Large intestine (tissue), 3 donors: Measurements from ENCODE around the gene HP1BP3. TPM values are rescaled to one million over a fixed set of nuclear protein-coding genes. Genes with fewer than 3 reads are reported as not detected.

Source experiments
- DNase-seq, 2 donors: peaks; one replicate each; pipeline versions ENCODE4 v3.0.0 to v3.0.0-alpha.2; 2013
- H3K27ac ChIP-seq: one replicate; pipeline ENCODE4 v1.5.1; 2013; ENCODE audit warnings: low read length
- H3K27me3 ChIP-seq: 2 replicates; pipeline ENCODE4 v1.6.1; 2013; ENCODE audit warnings: low read length; ENCODE audit not compliant: control insufficient read depth, insufficient read depth
- H3K36me3 ChIP-seq: 2 replicates; pipeline ENCODE4 v1.6.1; 2013; ENCODE audit warnings: low read length; ENCODE audit not compliant: control insufficient read depth, insufficient read depth
- H3K4me1 ChIP-seq: one replicate; pipeline ENCODE4 v1.6.1; 2013; ENCODE audit warnings: low read length; ENCODE audit not compliant: control insufficient read depth, insufficient read depth
- H3K4me3 ChIP-seq: one replicate; pipeline ENCODE4 v1.5.1; 2013; ENCODE audit warnings: low read length
- H3K9me3 ChIP-seq: one replicate; pipeline ENCODE4 v1.6.1; 2013; ENCODE audit warnings: mild to moderate bottlenecking, low read depth, low read length, moderate library complexity; ENCODE audit not compliant: control insufficient read depth
- WGBS: methylation state at CpG from one replicate; pipeline ENCODE4 v1.1.5; 2013; ENCODE audit warnings: low lambda C conversion rate; ENCODE audit not compliant: insufficient coverage; 5-methylcytosine and 5-hydroxymethylcytosine counted together
- polyA plus RNA-seq: library from polyadenylated mRNA; unstranded; fragments of 120-200 nt; gene quantifications from one replicate; pipeline ENCODE4 v1.2.1, GENCODE V29; 2013

HP1BP3 gene
- polyA plus RNA-seq, 1 donor: 247 TPM

DNA sequence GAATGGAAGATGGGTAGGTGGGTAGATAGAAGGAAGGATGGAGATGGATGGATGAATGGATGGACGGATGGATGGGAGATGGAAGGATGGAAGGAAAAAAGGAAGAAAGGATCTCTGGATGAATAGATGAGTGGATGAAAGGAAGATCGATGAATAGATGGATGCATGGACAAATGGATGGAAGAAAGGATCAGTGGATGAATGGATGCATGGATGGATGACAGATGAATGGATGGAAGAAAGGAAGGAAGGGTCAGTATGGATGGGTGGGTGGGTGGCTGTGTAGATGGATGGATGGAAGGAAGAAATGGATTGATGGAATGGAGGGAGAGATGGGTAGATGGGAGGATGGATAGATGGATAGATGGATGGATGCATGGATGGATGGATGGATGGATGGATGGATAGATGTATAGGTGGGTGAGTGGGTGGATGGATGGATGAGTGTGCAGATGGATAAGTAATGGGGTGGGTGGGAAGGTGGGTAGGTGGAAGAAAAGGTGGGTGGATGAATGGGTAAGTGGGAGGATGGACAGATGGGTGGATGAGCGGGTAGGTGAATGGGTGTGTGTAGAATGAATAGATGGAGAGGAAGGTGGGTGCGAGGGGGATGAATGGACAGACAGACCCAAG, 83.9 kb downstream of the HP1BP3 start:
- no peak overlapping the region for H3K4me3 ChIP-seq
- no peak for DNase-seq
- peaks cover 4% of the 10 kb centered on the region for H3K4me1 ChIP-seq
- no peaks in the 10 kb centered on the region for H3K27me3 ChIP-seq
- H3K36me3 ChIP-seq: no peaks in the 10 kb centered on the region
- 90% methylated on average over 4 of the region's 4 CpGs for WGBS
- H3K27ac ChIP-seq: no peak overlapping the region
- no peaks in the 10 kb centered on the region for H3K9me3 ChIP-seq

DNA sequence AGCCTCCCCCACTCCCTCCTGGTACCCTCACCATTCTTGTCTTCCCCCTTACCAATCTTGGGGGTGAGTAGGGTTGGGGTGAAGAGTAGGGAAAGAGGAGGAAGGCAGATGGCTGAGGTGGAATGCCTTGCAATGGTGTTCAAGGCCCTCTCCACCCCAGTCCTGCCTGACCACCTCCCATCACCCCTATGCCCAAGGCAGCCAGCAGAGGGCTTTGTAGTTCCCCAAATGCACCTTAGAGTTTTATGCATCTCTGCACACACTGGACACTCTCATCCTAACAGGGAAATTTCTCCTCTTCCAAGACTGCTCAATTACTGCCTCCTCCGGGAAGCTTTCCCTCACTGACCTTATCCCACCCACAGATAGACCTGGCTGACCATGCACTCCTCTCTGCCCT, 84.7 kb downstream of the HP1BP3 start:
- no peaks in the 10 kb centered on the region for H3K36me3 ChIP-seq
- H3K4me1 ChIP-seq: peaks cover 4% of the 10 kb centered on the region
- no peak for DNase-seq
- H3K27ac ChIP-seq: no peak overlapping the region
- no CpG with 5 or more reads among the region's 1 CpG for WGBS
- no peak overlapping the region for H3K4me3 ChIP-seq
- no peaks in the 10 kb centered on the region for H3K27me3 ChIP-seq
- H3K9me3 ChIP-seq: no peaks in the 10 kb centered on the region

DNA sequence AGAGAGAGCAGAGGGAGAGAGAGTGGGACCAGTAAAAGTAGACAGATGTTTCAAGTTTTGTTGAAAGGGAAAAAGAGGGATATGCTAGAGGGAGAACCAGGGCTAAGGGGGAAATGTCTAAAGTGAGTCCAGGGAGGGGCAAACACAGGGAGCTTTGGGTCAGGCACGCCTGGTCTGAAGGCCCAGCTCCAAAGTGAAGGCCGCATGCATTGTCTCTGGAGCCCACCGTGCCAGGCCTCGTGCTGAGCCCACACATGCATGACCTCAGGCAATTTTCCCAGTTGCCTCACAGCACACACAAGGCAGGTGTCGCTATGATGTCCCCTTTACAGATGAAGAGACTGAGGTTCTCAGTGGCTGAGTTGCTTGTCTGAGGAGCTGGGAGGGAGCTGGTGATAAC, 85.3 kb downstream of the HP1BP3 start:
- Histone ChIP-seq H3K4me3 (no peak overlapping the region), H3K36me3 (no peaks in the 10 kb centered on the region), H3K27me3 (no peaks in the 10 kb centered on the region), H3K9me3 (no peaks in the 10 kb centered on the region), H3K27ac (no peak overlapping the region), H3K4me1 (peaks cover 8% of the 10 kb centered on the region)
- no CpG with 5 or more reads among the region's 5 CpGs for WGBS
- DNase-seq: no peak

DNA sequence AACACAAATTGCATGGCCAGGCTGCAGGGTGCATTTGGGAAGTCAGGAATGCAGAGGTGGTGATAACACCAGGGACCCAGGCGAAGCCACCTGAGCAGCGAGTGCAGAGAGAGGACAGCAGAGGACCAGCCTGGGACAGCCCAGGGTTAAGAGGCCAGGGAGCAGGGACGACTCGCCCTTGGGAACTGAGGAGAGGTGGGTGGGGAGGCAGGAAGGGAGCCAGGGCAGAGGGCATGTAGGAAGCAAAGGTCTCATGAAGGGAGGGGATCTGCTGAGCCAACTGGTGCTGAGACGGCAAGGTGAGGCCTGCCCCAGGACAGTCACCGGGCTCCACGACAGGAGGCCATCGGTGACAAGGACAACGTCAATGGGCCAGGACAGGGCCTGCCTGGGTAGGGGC, 85.7 kb downstream of the HP1BP3 start:
- WGBS: no CpG with 5 or more reads among the region's 9 CpGs
- DNase-seq: peak; percentile 62 to 79
- H3K36me3 ChIP-seq: no peaks in the 10 kb centered on the region
- H3K4me1 ChIP-seq: peaks cover 8% of the 10 kb centered on the region
- no peaks in the 10 kb centered on the region for H3K27me3 ChIP-seq
- no peaks in the 10 kb centered on the region for H3K9me3 ChIP-seq
- no peak overlapping the region for H3K4me3 ChIP-seq
- no peak overlapping the region for H3K27ac ChIP-seq

DNA sequence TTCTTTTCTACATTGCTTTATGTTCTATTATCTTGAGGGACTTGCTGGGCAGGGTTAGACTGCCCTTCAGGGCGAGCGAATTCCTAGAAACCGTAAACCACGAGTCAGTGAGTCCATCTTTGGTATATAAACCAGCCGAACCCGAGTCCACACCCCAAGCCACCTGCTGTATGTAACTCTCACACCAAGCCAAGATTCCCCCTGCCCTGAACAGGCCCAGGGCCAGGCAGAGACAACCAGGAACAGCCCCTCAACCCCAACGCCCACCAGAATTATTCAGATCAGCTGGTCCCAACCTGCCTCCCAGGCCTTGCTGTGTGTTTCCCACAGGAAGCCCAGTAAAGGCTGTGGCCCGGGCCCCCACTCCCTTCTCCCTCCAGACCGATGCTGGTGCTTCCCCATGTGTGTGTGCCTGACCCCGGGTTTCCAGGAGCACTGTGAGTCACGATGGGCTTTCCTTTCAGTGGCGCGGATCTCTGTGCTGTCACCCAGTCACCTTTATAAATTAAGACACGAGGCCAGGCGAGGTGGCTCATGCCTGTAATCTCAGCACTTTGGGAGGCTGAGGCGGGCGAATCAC, 86.4 kb downstream of the HP1BP3 start:
- Histone ChIP-seq H3K27ac (no peak overlapping the region), H3K36me3 (no peaks in the 10 kb centered on the region), H3K9me3 (no peaks in the 10 kb centered on the region), H3K27me3 (no peaks in the 10 kb centered on the region), H3K4me3 (no peak overlapping the region), H3K4me1 (peaks cover 8% of the 10 kb centered on the region)
- no peak for DNase-seq
- WGBS: no CpG with 5 or more reads among the region's 17 CpGs

DNA sequence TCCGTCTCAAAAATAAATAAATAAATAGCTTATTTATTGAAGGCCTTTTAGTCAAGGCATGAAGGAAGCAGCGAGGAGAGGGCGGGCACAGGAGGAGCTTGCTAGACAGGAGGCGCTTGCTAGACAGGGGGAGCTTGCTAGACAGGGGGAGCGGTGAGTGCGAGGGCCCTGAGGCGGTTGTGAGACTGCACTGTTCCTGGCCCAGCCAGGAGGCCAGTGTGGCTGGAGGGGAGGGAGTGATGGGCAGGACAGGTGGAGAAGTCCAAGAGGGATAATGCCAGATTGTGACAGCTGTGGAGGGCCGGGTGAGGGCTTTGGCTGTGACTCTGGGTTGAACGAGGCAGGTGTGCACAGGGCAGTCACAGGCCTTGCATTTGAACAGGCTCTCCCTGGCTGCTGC, 87.5 kb downstream of the HP1BP3 start:
- Histone ChIP-seq H3K4me1 (peaks cover 8% of the 10 kb centered on the region), H3K27me3 (no peaks in the 10 kb centered on the region), H3K27ac (no peak overlapping the region), H3K4me3 (no peak overlapping the region), H3K36me3 (no peaks in the 10 kb centered on the region), H3K9me3 (no peaks in the 10 kb centered on the region)
- no peak for DNase-seq
- WGBS: no CpG with 5 or more reads among the region's 9 CpGs

DNA sequence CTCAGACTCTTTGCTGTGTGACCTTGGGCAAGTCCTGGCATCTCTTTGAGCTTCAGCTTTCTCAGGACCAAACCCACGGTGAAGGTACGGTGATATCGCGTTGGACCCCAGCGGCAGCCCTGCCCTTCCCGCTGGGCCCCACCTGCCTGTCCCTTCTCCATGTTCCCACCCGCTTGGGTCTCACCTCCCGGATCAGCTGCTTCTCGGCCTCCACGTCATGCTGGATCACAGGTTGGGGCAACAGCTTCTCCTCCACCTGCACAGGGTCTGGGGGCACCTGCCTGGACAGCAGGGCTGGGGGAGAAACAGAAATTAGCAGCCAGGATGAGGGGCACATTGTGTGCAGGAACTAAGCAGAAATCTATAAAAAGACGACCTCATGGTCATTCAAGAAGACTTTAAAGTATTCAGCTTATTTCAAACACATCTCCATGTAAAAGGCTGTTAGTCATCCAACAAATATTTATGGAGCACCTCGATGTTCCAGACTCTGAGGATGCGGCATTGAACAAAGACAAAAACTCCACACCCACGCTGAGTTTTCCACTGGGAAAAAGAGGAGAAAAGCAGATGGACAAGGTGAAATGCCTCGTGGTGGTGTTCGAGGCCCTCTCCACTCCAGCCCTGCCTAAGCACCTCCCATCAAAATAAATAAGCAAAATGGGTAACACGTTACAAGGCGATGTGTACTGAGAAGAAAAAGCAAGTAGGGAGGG, 88.8 kb downstream of the HP1BP3 start:
- 40% methylated on average over 1 of the region's 18 CpGs for WGBS

DNA sequence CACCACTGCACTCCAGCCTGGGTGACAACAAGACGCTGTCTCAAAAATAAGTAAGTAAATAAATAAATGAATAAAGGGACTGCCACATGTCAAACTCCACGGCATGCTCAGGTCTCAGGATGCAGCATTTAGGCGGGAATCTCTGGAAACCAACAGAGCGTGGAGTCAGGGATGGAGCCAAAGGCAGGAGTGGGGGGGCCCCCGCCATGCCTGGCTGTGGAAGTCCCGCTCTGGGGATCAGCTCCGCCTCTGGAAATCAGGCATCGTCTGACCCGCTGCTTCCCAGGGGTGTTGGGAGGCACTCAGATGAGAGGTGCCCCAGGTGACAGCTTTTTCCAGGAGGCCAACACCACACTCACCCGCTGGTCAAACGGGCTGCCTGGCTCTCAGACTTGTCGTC, 89.5 kb downstream of the HP1BP3 start:
- Histone ChIP-seq H3K4me1 (peaks cover 8% of the 10 kb centered on the region), H3K9me3 (no peaks in the 10 kb centered on the region), H3K36me3 (no peaks in the 10 kb centered on the region), H3K4me3 (no peak overlapping the region), H3K27ac (no peak overlapping the region), H3K27me3 (no peaks in the 10 kb centered on the region)
- DNase-seq: no peak
- whole genome bisulfite sequencing: no CpG with 5 or more reads among the region's 12 CpGs

More for the DNA sequence above, 88.8 kb downstream of the HP1BP3 start:
- H3K9me3 ChIP-seq: no peaks in the 10 kb centered on the region
- peaks cover 8% of the 10 kb centered on the region for H3K4me1 ChIP-seq
- H3K36me3 ChIP-seq: no peaks in the 10 kb centered on the region
- H3K4me3 ChIP-seq: no peak overlapping the region
- no peaks in the 10 kb centered on the region for H3K27me3 ChIP-seq
- H3K27ac ChIP-seq: no peak overlapping the region
- DNase-seq: no peak

DNA sequence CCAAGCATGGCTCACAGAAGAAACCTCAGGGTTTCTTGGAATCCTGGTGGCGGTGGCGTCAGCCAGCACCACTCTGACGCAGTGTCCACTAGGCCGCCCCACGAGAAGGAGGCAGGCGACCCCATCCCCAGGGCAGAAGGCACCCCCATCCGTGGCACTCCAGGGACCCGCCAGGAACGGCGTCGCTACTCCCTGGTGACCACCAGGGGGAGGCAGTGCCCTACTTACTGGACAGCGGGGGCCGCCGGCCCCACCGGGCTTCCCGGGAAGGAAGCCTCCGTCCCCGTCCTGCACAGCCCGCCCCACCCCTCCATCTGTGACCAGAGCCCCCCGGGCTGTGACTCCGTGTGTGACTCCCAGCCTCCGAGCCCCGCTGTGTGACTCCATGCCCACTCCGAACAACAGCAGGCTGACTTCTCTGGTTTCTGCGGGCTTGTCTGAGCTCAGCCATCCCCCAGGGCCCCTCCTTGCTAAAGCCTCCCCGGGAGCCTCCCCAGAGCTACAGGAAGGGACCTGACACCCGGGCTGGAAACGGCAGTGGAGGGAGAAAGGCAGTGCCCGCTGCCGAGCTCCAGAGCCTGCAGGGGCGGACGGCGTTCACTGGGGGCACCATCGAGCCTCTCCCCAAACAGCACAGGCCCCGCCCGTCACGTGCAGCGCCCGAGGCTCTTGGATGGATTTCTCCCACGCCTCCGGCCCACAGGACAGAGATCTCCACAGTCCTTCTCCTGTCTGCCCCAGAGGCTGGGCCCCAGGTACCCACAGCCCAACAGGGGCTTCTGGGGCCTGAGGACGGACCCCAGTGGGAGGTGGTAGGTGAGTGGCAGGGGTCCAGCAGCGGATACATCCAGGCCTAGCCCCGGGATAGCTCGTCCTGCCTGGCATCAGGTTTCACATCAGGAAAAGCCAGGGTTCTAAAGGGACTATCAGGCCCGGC, 90.4 kb downstream of the HP1BP3 start:
- WGBS: no CpG with 5 or more reads among the region's 46 CpGs
- peak overlapping the region; percentile 44 for H3K27ac ChIP-seq

DNA sequence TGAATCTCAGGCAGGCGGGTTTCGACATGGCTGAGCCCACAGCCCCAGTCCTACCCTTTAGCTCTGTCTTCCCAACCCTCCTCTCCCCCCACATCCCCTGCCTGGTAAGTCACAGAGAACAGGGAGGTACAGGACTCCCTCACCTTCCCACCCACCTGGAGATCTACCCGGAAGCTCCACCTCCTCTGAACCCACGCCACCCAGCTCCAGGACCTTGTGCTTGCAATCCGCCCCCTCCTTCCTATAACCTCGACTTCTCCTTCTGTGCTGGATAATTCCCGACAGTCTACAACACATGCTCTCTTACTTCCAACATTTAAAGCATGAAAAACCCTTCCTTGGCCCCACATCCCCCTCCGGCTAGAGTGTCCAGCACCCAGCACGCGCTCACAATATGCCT, 91.6 kb downstream of the HP1BP3 start:
- no peak for DNase-seq

More for the DNA sequence above, 90.4 kb downstream of the HP1BP3 start:
- Histone ChIP-seq H3K4me3 (peak overlapping the region; percentile 58), H3K9me3 (peaks cover 3% of the 10 kb centered on the region), H3K4me1 (peaks cover 5% of the 10 kb centered on the region), H3K36me3 (no peaks in the 10 kb centered on the region), H3K27me3 (no peaks in the 10 kb centered on the region)
- DNase-seq: peak; percentile 75 to 85

More for the DNA sequence above, 91.6 kb downstream of the HP1BP3 start:
- Histone ChIP-seq H3K27me3 (no peaks in the 10 kb centered on the region), H3K27ac (no peak overlapping the region), H3K36me3 (no peaks in the 10 kb centered on the region), H3K4me3 (no peak overlapping the region), H3K4me1 (peaks cover 4% of the 10 kb centered on the region), H3K9me3 (peaks cover 3% of the 10 kb centered on the region)
- no CpG with 5 or more reads among the region's 10 CpGs for WGBS
